ENCODE measurements around the gene TM9SF1.

Gene TM9SF1

GRCh38 chr14:24178399-24179178 is 16.7 kb downstream of the TM9SF1 start:
- DNase-seq = no peak

- DNase-seq = no peak
Observed at GRCh38 chr14:24177891-24178290, 17.4 kb downstream of the TM9SF1 start.

GRCh38 chr14:24177041-24177825 is 18.0 kb downstream of the TM9SF1 start:
- no peak for DNase-seq

GRCh38 chr14:24176599-24176998 is 18.6 kb downstream of the TM9SF1 start:
- DNase-seq = no peak

GRCh38 chr14:24172871-24173281 is 22.4 kb downstream of the TM9SF1 start:
- no peak for DNase-seq

GRCh38 chr14:24172261-24172860 is 22.9 kb downstream of the TM9SF1 start:
- no peak for DNase-seq

GRCh38 chr14:24171422-24172260 is 23.6 kb downstream of the TM9SF1 start, which contains the start of gene REC8:
REC8 (plus strand) TSS chr14:24172080; CDS start chr14:24172553, 473 bp downstream.
- peak; percentile 49 for DNase-seq

- DNase-seq = no peak
Observed at GRCh38 chr14:24167469-24168114, 27.6 kb downstream of the TM9SF1 start.

GRCh38 chr14:24165785-24166184 is 29.5 kb downstream of the TM9SF1 start:
- DNase-seq = no peak

- no peak for DNase-seq
Observed at GRCh38 chr14:24164518-24164991, 30.7 kb downstream of the TM9SF1 start.

GRCh38 chr14:24162093-24162492 is 33.1 kb downstream of the TM9SF1 start:
- no peak for DNase-seq

GRCh38 chr14:24160850-24161804 is 34.1 kb downstream of the TM9SF1 start, which contains the start of gene IRF9:
IRF9 (plus strand) TSS chr14:24161265; CDS start chr14:24162145, 880 bp downstream.
- peak; percentile 97 for DNase-seq

GRCh38 chr14:24160499-24160849 is 34.8 kb downstream of the TM9SF1 start:
- DNase-seq = no peak

- no peak for DNase-seq
Observed at GRCh38 chr14:24159777-24160498, 35.3 kb downstream of the TM9SF1 start.

- DNase-seq = no peak
Observed at GRCh38 chr14:24157331-24157730, 37.9 kb downstream of the TM9SF1 start.

GRCh38 chr14:24156840-24157239 is 38.4 kb downstream of the TM9SF1 start:
- no peak for DNase-seq

GRCh38 chr14:24155100-24155499 is 40.1 kb downstream of the TM9SF1 start:
- DNase-seq = no peak

- DNase-seq = no peak
Observed at GRCh38 chr14:24151404-24152080, 43.7 kb downstream of the TM9SF1 start.

GRCh38 chr14:24150993-24151392 is 44.2 kb downstream of the TM9SF1 start:
- DNase-seq = no peak

Measured in T-helper 9 cell (primary cell).